Measurements from ENCODE around the gene HEPHL1. TPM values are rescaled to one million over a fixed set of nuclear protein-coding genes. Genes with fewer than 3 reads are reported as not detected.

Gene HEPHL1
- total RNA-seq, 3 donors from 2014 or later (not counting 1 experiment from before 2014, with no cell fraction given) = not detected

GRCh38 chr11:94144664-94145063, 123.5 kb downstream of the HEPHL1 start:
- H3K4me1 Mint-ChIP-seq = peaks cover 85% of the 10 kb centered on the region in 2 donors
- H3K27ac Mint-ChIP-seq = peak overlapping the region in 1 of 2 donors; percentile 2
- no peaks in the 10 kb centered on the region for H3K36me3 Mint-ChIP-seq
- DNase-seq (no peak), ATAC-seq (no peak)
- WGBS (ENCODE audit: insufficient coverage) = no CpG with 5 or more reads among the region's 1 CpG
- H3K27ac ChIP-seq (ENCODE audit: low read length) = no peak overlapping the region
- intact Hi-C loops (cut with micrococcal nuclease) = no loop called here
- no peaks in the 10 kb centered on the region for H3K9me3 ChIP-seq (ENCODE audit: control insufficient read depth, insufficient read depth, low read length)
- H3K4me3 ChIP-seq (ENCODE audit: low read length) = no peak overlapping the region
- no peaks in the 10 kb centered on the region for H3K9me3 Mint-ChIP-seq
- peaks cover 0 to 3% of the 10 kb centered on the region in 2 donors for H3K27me3 Mint-ChIP-seq (ENCODE audit: low read depth in 2 of 2)
- peak overlapping the region; percentile 22 for H3K4me3 Mint-ChIP-seq
- H3K36me3 ChIP-seq (ENCODE audit: control insufficient read depth, insufficient read depth, low read length) = no peaks in the 10 kb centered on the region
- TF ChIP-seq CTCF (IDR thresholded peaks at IDR 0.05) = no peak
- no peaks in the 10 kb centered on the region for H3K27me3 ChIP-seq (ENCODE audit: control insufficient read depth, insufficient read depth, low read length)
- H3K4me1 ChIP-seq (ENCODE audit: control insufficient read depth, insufficient read depth, low read length) = peaks cover 25% of the 10 kb centered on the region

GRCh38 chr11:94145431-94145830, 124.3 kb downstream of the HEPHL1 start:
- peak overlapping the region; percentile 14 for H3K4me3 Mint-ChIP-seq
- Histone ChIP-seq H3K36me3 (ENCODE audit: control insufficient read depth, insufficient read depth, low read length) (no peaks in the 10 kb centered on the region), H3K27ac (ENCODE audit: low read length) (no peak overlapping the region), H3K4me1 (ENCODE audit: control insufficient read depth, insufficient read depth, low read length) (peaks cover 26% of the 10 kb centered on the region), H3K27me3 (ENCODE audit: control insufficient read depth, insufficient read depth, low read length) (no peaks in the 10 kb centered on the region), H3K4me3 (ENCODE audit: low read length) (no peak overlapping the region), H3K9me3 (ENCODE audit: control insufficient read depth, insufficient read depth, low read length) (no peaks in the 10 kb centered on the region)
- no peak overlapping the region for H3K27ac Mint-ChIP-seq
- no peak for TF ChIP-seq CTCF (IDR thresholded peaks at IDR 0.05)
- no peaks in the 10 kb centered on the region for H3K9me3 Mint-ChIP-seq
- no CpG with 5 or more reads among the region's 2 CpGs for WGBS (ENCODE audit: insufficient coverage)
- intact Hi-C loops (cut with micrococcal nuclease) = no loop called here
- peaks cover 0 to 3% of the 10 kb centered on the region in 2 donors for H3K27me3 Mint-ChIP-seq (ENCODE audit: low read depth in 2 of 2)
- H3K36me3 Mint-ChIP-seq = no peaks in the 10 kb centered on the region
- DNase-seq (no peak), ATAC-seq (no peak)
- peaks cover 84 to 85% of the 10 kb centered on the region in 2 donors for H3K4me1 Mint-ChIP-seq

GRCh38 chr11:94145916-94146315, 124.8 kb downstream of the HEPHL1 start:
- Mint-ChIP-seq H3K9me3 (no peaks in the 10 kb centered on the region), H3K27ac (no peak overlapping the region), H3K36me3 (no peaks in the 10 kb centered on the region), H3K4me1 (peaks cover 87 to 90% of the 10 kb centered on the region in 2 donors), H3K27me3 (ENCODE audit: low read depth in 2 of 2) (peaks cover 0 to 3% of the 10 kb centered on the region in 2 donors), H3K4me3 (no peak overlapping the region)
- WGBS (ENCODE audit: insufficient coverage) = 93% methylated on average over 3 of the region's 4 CpGs
- no peak overlapping the region for H3K4me3 ChIP-seq (ENCODE audit: low read length)
- H3K9me3 ChIP-seq (ENCODE audit: control insufficient read depth, insufficient read depth, low read length) = no peaks in the 10 kb centered on the region
- ATAC-seq (no peak), DNase-seq (no peak)
- peaks cover 30% of the 10 kb centered on the region for H3K4me1 ChIP-seq (ENCODE audit: control insufficient read depth, insufficient read depth, low read length)
- intact Hi-C loops (cut with micrococcal nuclease) = no loop called here
- no peak overlapping the region for H3K27ac ChIP-seq (ENCODE audit: low read length)
- H3K36me3 ChIP-seq (ENCODE audit: control insufficient read depth, insufficient read depth, low read length) = no peaks in the 10 kb centered on the region
- no peaks in the 10 kb centered on the region for H3K27me3 ChIP-seq (ENCODE audit: control insufficient read depth, insufficient read depth, low read length)
- no peak for TF ChIP-seq CTCF (IDR thresholded peaks at IDR 0.05)

GRCh38 chr11:94147433-94147845, 126.3 kb downstream of the HEPHL1 start:
- ATAC-seq = peak; percentile 71 to 92 (median 78)
- intact Hi-C loops (cut with micrococcal nuclease) = no loop called here
- peak; percentile 26 to 41 for DNase-seq

More at GRCh38 chr11:94147433-94147845, 126.3 kb downstream of the HEPHL1 start:
- Mint-ChIP-seq H3K27ac (peak overlapping the region; percentile 14 to 73), H3K9me3 (no peaks in the 10 kb centered on the region), H3K4me1 (peaks cover 98 to 100% of the 10 kb centered on the region in 2 donors), H3K4me3 (peak overlapping the region; percentile 72), H3K27me3 (ENCODE audit: low read depth in 2 of 2) (peaks cover 0 to 3% of the 10 kb centered on the region in 2 donors), H3K36me3 (no peaks in the 10 kb centered on the region)
- peaks cover 30% of the 10 kb centered on the region for H3K4me1 ChIP-seq (ENCODE audit: control insufficient read depth, insufficient read depth, low read length)
- no peaks in the 10 kb centered on the region for H3K9me3 ChIP-seq (ENCODE audit: control insufficient read depth, insufficient read depth, low read length)
- no peak for TF ChIP-seq CTCF (IDR thresholded peaks at IDR 0.05)
- no peaks in the 10 kb centered on the region for H3K36me3 ChIP-seq (ENCODE audit: control insufficient read depth, insufficient read depth, low read length)
- WGBS (ENCODE audit: insufficient coverage) = 23% methylated on average over 9 of the region's 9 CpGs
- H3K27ac ChIP-seq (ENCODE audit: low read length) = no peak overlapping the region
- no peaks in the 10 kb centered on the region for H3K27me3 ChIP-seq (ENCODE audit: control insufficient read depth, insufficient read depth, low read length)
- H3K4me3 ChIP-seq (ENCODE audit: low read length) = no peak overlapping the region
